Fibroblast of skin of right biceps (primary cell): ENCODE results near the gene DSC1.
"Not testable (repeated sequence)": the region's sequence is repeated elsewhere in the genome, so short reads cannot be mapped to it uniquely, and the experiment has no call there.

Experiments
- DNase-seq: peaks from one replicate; pipeline ENCODE4 v3.0.0-alpha.2; 2013

The DSC1 gene

DNA sequence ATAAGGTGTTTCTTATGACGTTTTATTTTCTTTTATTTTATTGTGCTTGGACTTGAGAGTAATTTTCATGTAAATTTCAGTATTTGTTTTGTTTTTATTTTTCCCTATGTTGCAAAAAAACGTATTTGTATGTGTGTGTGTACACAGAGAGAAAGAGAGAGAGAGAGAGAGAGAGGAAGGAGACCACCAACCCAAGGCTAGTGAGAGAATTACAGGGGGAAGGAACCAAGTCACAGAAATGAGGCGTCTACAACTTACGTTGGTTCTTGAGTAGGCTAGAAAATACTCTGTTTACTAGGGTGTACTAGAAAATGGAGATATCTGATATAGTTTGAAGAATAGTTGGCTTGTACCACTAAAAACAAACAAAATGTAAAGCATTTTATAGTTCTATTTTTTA, 7.7 kb upstream of the DSC1 start:
- DNase-seq: no peak

DNA sequence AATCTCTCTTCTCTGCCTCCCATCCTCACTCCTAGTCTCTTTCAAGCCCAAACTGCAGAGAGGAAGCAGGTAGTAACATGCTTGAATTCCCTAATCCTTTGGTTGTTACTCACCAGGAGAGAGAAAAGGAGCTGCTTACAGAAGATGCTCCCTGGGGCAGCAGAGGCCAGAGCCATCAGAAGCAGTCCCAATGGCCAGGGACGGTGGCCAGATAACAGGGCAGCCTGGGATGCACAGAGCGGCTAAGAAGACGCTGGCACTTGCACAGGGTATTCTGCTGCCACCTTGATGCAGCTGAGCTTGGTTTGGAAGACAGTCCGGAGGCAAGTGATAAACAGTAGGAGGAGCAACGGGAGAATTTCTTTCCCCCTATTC, 250 bp downstream of the DSC1 start:
- no peak for DNase-seq

DNA sequence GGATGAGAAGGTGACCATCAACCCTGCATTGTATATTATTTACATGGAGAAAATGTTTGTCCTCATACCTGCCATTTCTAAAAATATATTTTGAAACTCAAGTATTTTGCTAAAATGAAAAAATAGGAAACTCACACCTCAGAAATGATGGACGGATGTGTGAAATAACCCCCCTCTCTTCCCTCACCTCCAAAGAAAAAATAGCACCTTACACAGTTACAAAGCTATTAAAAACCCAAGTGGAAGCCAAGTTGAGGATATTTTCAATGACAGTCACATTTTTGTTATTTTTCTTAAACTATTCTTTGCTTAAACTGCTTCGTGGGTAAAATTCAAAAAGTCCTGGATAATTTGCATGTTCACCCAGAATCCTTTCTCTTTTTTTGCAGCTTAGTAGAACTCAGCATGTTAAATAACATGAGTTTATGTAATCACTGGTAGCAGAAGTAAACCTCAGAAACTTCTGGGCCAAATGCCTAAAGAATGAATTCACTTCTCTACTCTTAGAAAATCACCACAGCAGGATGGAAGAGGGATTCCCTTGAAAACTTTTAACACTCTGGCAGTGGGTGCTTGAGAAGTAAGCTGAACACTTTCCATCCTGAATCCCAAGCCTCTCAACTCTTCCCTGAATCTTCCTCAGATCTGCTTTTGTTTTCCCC, 768 bp downstream of the DSC1 start:
- no peak for DNase-seq

DNA sequence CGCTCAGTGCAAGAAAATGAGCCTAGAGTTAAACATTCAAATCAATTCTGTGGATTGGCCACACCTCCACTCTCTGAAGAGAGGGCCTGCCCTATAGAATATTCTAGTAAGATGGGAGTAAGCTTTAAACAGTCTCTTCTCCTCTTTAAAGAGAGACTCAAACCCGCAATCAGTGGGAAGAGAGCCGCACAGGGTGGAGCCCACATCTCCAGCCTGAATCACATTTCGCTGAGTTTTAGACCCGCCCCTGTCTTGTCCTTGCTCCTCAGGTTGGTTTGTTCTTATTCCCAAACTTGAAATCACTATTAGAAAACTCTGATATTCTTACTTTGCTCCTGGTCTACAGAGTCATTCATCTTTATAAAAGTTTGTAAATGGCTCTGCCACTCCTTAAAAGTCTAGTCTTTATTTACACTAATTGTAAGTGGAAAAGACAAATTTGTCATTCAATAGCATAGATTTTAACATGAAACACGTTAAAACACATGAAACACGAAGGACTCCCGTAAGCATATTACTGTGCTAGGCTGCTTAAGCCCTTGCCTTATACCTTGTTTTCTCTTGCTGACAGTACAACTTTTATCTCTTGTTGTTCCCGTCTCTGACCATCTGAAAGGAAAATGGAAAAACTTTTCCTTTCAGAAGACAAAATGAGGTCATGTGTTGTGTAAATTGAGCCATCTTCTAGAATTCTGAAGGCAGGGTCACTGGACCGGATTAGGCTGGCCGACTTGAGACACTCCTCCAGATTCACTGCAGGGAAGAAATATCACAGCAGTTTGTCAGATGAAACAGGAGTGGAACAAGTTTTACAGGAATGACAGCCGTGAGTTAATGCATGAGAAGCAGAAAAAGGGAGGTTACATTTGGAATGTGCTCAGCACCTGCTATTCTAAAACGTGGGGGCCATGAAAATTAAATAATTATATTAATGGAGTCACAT, 5.6 kb downstream of the DSC1 start:
- no peak for DNase-seq

DNA sequence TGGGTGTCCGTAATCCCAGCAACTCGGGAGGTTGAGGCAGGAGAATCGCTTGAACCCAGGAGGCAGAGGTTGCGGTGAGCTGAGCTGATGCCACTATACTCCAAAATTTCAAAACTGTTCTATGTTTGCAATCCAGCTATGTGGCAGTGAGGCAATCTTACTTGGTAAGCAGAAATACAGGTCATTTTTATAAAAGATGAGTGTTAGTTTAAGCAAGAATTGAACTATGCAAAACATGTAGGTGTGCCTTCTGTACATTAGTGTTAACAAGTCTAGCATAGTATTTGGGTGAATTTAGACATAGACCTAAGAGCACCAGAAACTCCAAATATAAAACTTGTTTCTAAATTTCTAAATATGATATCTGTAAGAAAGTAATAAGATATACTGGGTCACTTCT, 7.2 kb downstream of the DSC1 start:
- DNase-seq: no peak

DNA sequence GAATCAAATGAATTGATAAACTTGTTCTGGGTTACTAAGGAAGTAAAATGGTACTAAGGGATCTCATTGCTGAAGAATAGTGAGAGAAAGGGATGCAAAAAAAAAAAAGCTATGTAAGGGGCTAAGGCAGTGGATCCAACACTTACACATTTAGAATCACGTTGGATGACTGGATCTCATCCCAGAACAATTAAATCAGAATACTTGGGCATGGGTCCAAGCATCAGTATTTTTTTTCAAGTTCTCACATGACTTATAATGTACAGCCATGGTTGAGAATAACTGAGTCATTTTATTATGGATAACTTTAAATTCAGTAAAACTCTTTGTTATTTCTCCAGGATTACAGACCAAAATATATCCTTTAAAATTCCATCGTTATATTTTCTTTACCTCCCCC, 8.5 kb downstream of the DSC1 start:
- no peak for DNase-seq

DNA sequence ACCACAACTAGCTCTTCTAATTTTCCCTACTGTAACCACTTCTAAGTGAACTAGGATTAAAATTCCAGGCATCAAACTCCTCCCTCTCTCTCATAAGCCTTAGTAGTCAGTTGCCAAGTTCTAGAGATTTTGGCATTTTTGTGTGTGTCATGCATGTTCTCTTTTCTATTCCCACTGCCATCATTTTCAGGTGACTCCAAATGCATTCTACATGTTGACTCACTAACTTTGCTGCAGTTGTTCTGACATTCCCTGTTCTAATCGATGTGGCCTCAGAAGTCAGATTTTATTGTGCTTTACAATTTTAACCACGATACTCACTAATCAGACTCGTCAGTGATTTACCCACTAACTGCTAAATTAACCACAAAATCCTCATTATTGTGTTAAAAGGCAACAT, 13.3 kb downstream of the DSC1 start:
- DNase-seq: no peak

DNA sequence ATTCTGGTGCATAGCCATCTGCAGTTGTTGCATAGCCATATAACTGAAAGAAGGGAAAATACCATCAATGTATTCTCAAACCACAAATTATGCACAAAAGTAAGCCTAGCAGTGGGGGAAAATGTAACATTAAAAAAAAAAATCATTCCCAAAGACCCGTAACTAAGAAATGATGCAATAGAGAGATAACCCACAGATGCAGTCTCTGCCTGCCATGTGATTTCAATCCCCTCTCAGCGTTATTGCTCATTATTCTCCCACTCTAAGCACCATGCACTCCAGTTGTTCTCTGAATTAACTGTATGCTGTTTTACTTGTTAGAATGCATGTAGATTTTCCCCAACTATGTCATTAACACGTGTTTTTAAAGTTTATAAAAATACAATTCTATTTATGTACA, 14.1 kb downstream of the DSC1 start:
- DNase-seq: no peak

DNA sequence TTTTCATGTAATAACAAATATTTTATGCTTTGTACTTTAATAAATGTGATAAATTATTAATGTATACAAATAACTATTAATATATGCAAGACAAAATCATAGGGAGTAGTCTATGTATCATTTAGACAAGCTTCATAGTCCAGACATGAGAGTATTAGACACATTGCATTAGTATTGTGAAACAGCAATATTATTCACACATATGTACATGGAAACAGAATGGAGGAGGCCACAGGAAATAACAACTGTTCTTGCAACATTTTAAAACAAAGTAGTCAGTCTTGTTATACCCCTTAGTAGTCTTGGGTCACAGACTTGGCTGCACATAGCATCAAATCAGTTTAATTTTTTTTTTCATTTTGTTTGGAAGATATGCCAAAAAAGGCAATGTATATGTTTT, 15.8 kb downstream of the DSC1 start:
- no peak for DNase-seq

DNA sequence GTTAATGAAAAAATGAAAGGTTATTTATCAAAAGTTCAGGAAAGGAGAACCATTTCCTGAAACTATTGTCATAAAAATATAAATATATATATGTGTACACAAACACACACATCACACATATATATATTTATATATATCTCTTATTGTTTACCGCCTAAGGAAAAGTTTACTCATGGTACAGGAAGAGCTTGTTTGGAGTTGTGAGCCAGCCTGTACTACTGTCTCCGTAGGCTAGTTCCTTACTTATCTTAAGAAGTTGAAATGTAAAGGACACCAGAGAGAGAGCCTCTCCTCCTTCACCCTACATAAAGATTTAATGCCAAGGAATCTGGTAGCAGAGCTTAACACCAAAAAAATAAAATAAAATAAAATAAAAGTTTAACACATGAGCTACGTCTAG, 19.6 kb downstream of the DSC1 start:
- DNase-seq: no peak

DNA sequence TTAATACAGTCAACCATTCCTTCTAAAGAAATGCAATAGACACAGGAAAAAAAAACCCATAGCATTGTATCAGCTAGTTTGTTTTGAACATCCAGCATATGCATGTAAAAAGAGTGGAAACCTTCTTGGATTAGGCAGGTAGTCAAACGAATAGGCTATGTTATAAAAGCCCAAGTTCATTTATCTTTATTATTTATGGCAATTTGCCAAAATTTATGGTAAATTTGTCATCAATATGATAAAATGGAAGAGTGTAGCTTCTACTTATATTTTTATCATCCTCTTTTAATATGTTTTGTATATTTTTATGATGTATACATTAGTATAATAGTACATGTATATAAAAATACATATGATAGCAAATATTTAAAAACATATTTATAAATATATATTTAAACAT, 23.9 kb downstream of the DSC1 start:
- DNase-seq: no peak

DNA sequence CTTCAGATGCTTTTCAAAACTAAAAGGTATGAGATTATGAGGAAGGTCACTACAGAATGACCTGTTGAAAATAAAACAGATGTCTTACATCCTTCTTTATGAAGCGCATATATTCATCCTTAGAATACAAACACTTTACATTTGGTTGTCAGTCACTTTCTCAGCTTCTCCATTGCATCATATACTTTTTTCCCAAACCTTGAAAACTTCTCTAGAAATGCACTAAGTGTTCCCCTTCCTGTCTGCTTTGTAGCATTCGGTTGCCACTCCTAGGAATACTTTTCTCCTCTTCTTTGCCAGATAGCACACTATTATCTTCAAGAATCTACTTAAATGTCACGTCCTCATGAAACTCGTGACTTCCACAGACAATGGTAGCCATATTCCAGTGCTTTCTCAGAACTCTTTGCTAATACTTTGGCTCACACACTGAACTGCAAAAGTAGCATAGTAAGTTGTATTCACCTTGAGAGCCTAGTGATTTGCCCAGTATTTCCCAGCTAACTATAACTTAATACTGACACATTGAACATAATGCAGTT, 27.6 kb downstream of the DSC1 start:
- DNase-seq: no peak

DNA sequence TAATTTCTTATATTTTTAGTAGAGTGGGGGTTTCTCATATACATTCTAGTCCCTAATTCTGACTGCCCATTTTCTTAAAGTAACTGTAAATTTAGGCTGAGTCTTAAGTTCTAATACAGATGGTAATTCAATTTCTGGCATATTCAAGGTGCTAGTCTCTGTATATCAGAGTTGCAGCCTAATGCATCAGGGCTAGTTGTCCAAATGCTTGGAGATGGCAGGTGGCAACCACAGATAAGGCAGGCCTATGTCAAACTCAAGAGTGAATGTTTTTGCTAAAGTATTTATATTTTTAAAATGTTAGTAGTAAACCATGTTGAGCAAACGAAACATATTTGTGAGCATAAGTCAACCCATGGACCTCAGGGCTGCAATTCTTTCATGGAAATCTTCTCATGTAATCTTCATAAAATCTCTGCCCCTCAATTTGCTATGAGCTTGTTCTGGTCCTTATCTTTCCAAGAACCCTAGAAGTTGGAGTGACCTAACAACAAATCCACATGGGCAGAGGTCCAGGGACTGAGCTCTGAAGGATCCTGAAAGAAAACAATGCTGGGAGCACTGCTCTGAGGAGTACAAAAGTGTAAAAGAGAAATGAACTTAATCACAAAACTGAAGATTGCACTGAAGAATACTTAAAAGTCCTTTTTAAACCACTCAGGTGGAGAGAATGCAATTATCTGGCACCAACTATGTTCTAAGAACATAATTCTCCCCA, 33.1 kb downstream of the DSC1 start:
- DNase-seq: no peak

DNA sequence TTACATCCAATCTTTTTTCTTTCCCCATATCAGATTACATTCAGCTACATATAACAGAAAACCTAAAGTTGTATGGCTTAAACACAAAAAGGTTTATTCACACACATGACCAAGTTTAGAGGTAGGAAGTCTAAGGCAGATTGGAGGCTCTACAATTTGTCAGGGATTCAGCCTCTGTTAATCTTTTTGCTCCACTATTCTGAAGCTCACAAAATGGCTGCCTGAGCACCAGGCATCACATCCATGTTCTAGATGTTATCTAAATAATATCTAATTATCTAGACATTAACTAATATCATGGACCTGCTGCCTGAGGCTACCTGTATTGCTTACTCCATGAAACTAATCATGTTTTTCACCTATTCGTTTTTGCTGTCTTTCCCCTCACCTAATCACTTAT, 36.8 kb downstream of the DSC1 start:
- no peak for DNase-seq

DNA sequence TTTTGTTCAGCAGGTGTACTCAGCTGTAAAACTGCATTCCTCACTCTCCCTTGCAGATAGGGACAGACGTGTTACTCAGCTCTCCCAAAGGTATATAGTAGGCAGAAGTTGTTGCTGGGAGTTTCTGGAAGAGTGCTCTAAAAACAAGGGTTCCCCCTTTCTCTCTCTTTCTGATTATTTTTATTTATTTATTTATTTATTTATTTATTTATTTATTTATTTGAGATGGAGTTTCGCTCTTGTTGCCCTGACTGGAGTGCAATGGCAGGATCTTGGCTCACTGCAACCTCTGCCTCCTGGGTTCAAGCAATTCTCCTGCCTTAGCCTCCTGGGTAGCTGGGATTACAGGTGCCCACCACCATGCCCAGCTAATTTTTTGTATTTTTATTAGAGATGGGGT, 39.5 kb downstream of the DSC1 start:
- not testable (repeated sequence) for DNase-seq

DNA sequence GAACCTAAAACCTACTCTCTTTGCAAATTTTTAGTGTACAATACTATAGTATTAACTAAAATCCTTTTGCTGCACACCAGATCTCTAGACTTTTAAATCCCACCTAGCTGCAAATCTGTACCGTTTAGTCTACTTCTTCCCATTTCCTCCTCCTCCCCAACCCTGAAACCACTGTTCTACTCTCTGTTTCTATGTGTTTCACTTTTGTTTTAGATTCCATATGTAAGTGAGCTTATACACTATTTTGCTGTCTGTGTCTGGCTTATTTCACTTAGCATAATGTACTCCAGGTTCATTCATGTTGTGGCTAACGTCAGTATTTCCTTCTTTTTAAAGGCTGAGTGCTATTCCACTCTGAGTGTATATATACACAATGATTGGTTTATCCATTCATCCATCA, 42.1 kb downstream of the DSC1 start:
- DNase-seq: no peak

DNA sequence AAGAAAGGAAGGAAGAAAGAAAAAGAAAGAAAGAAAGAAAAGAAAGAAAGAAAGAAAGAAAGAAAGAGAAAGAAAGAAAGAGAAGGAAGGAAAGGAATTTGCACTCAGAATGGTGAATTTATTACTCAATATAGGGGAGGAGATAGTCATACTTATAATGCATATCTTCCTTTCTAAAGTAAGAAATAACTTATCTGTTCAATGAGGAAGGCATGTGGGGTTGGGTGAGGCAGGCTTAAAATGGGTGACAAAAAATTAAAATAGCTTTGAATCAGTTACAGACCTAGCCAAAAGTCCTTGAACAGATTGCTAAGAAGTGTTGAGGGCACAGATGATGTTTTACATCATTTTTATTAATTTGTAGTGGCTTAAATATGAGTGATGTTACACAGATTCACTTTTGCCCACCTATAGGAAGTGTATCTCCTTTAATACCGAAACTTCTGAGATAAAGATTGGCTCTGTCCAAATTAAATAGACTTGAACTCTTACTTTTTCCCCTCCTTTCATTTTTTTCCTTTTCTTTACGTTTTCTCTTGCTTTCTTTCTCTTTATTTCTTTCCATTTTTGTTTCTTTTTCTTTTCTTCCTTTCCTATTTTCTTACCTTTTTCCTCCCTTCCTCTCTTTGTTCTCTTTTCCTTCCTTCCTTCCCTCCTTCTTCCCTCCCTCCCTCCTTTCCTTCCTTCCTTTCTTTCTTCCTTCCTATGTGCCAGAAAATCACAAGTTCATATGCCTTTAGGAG, 45.6 kb downstream of the DSC1 start:
- DNase-seq: no peak

DNA sequence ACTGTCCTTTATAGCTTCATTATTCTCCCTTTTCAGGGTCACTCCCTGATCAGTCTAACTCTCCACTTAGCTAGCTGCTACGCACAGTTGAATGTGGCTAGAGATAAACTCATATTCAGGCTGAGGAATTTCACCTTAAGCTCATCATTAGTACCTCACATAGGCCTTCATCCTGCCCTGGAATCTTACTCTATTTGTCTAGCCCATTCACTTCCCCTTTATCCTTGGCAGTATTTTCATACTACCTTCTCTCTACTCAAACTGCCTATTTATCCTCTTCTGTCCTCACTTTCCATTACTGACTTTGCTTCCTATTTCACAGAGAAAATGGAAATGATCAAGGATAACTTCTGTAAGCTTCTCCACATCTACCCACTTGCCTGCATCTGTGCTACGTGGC, 49.9 kb downstream of the DSC1 start:
- no peak for DNase-seq

DNA sequence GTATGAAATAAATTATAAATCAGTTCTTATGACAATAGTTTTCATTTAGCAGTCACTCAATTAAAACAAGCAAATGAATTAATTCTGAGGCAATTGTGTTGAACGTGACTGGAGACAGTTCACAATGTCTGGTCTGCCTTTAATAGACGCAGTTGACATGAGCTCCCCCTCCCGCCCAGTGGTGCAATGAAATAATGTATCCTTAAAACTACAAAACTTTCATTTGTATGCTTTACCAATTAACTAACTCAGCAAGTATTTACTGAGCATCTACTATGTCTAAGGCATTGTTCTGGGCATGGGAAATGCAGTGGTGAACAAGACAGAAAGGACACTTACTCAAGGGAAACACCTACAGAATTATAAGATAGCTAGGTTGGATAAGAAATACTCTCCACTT, 56.9 kb downstream of the DSC1 start:
- DNase-seq: no peak

DNA sequence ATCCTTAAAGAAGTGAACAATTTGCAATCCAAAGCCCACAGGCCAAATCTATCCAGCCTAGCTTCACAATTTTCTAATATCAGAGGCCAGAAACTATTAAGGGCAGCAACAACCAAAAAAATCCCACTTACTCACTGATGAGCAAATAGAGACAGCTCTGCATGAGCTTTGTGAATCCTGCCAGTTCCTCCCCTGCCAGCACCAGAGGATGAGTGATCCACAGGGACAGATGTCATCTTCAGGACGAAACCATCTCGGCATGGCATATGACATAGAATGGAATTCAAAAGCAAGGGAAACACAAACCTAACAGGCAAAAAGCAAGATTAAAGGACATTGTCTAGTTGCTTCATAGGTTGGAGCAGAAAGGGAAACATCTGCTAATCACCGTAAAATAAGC, 58.2 kb downstream of the DSC1 start:
- DNase-seq: no peak

DNA sequence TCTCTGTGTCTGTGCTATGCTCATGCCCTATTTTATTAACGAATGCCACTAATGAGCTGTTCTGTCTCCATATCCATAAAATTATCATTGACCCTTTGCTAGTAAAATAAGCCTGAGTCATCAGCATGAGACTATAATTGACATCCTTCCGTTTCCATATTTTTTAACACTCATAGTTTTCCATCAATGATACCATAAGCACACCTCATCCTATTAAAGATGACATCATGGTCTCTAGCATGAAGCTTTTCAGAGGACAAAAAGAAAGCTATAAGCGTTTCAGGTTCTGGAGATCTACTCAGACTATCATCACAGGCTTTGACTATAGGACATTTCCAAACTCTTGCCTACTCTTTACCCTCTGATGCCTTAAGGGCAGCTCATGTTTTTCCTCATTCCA, 59.2 kb downstream of the DSC1 start:
- DNase-seq: no peak

DNA sequence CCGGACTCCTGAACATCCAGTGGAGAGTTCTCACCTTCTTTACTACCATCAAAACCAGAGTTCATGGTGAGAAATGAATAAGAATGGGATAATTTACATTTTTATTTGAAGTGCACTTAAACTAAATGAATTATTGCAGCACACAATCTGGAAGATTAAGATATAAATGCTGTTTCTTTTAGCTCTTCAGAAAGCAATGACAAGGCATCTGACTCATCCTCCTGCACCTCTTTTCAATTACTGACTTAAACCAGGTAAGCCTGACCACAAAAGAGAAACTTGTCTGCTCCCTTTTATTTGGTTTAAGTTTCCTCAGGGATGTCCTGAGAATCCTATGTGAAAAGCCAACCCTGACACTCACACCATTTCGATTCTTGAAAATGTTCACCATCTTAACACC, 59.7 kb downstream of the DSC1 start:
- DNase-seq: no peak
